ENCODE measurements around the gene PPA1.

- TF ChIP-seq CTCF (conservative IDR thresholded peaks at IDR 0.05; ENCODE audit: low read depth, low read length) = no peak
- no peak for TF ChIP-seq EZH2 (IDR thresholded peaks at IDR 0.05; ENCODE audit: borderline replicate concordance, low read depth, low read length, poor library complexity, severe bottlenecking)
Observed at GRCh38 chr10:70212879-70213278, 20.4 kb downstream of the PPA1 start.

Data from A673 (cell line).